OCI-LY1 (cell line): Measurements from ENCODE around the gene DNAJC24.

ENCODE experiments used
- H2AFZ ChIP-seq: fragments of 200-600 bp; sonication (generic), shearing (Covaris generic); 2 replicates; pipeline ENCODE4 v1.6.0; 2014; ENCODE audit warnings: antibody characterized with exemption, mild to moderate bottlenecking, low read length
- H3F3A ChIP-seq: fragments of 200-600 bp; sonication (generic), shearing (Covaris generic); 2 replicates; pipeline ENCODE4 v1.6.0; 2014; ENCODE audit warnings: mild to moderate bottlenecking, antibody characterized with exemption, low read length, moderate library complexity; ENCODE audit not compliant: insufficient read depth
- H3K27ac ChIP-seq: fragments of 200-600 bp; sonication (generic); 2 replicates; pipeline ENCODE4 v1.5.1; 2014; ENCODE audit warnings: low read length, mixed run types, mild to moderate bottlenecking, low read depth; ENCODE audit not compliant: poor library complexity, severe bottlenecking
- H3K27me3 ChIP-seq: fragments of 200-600 bp; sonication (generic); 2 replicates; pipeline ENCODE4 v1.6.0; 2014; ENCODE audit warnings: antibody characterized with exemption, mild to moderate bottlenecking, low read length, moderate library complexity; ENCODE audit not compliant: insufficient read depth
- H3K36me3 ChIP-seq: fragments of 200-600 bp; sonication (generic); 2 replicates; pipeline ENCODE4 v1.6.1; 2014; ENCODE audit warnings: mild to moderate bottlenecking, antibody characterized with exemption, low read length, moderate library complexity, mixed read lengths; ENCODE audit not compliant: insufficient read depth
- H3K4me1 ChIP-seq: fragments of 200-600 bp; sonication (generic); 2 replicates; pipeline ENCODE4 v1.5.1; 2014; ENCODE audit warnings: mild to moderate bottlenecking, low read length, moderate library complexity; ENCODE audit not compliant: insufficient read depth, severe bottlenecking
- H3K4me2 ChIP-seq: fragments of 200-600 bp; sonication (generic), shearing (Covaris generic); 2 replicates; pipeline ENCODE4 v1.6.1; 2014; ENCODE audit warnings: low read length
- H3K4me3 ChIP-seq: fragments of 200-600 bp; sonication (generic); 2 replicates; pipeline ENCODE4 v1.5.1; 2014; ENCODE audit warnings: low read length, low read depth, mild to moderate bottlenecking, mixed read lengths; ENCODE audit not compliant: poor library complexity, severe bottlenecking
- H3K79me2 ChIP-seq: fragments of 200-600 bp; shearing (Covaris generic); 2 replicates; pipeline ENCODE4 v1.6.1; 2016; ENCODE audit warnings: mixed run types, low read length, mixed read lengths; ENCODE audit not compliant: insufficient read depth
- H3K9ac ChIP-seq: fragments of 200-600 bp; sonication (generic), shearing (Covaris generic); 2 replicates; pipeline ENCODE4 v1.6.1; 2014; ENCODE audit warnings: mild to moderate bottlenecking, low read length, mixed read lengths
- H3K9me2 ChIP-seq: fragments of 200-600 bp; sonication (generic), shearing (Covaris generic); 2 replicates; pipeline ENCODE4 v1.6.1; 2014; ENCODE audit warnings: low read depth, mild to moderate bottlenecking, low read length, mixed read lengths
- H3K9me3 ChIP-seq: fragments of 200-600 bp; shearing (Covaris generic); 2 replicates; pipeline ENCODE4 v1.6.1; 2014; ENCODE audit warnings: low read length, mixed read lengths
- H4K20me1 ChIP-seq: fragments of 200-600 bp; sonication (generic), shearing (Covaris generic); 2 replicates; pipeline ENCODE4 v1.6.0; 2016; ENCODE audit warnings: mild to moderate bottlenecking, low read length; ENCODE audit not compliant: insufficient read depth
- EZH2 ChIP-seq: fragments of 200-600 bp; sonication (generic), shearing (Covaris generic); IDR thresholded peaks from 2 replicates; pipeline ENCODE4 v1.8.0; 2017; ENCODE audit warnings: borderline replicate concordance, mixed run types, mild to moderate bottlenecking, antibody characterized with exemption, low read length, moderate library complexity, mixed read lengths
- TF ChIP-seq, protein P1 (sequence below): fragments of 200-600 bp; sonication (generic), shearing (Covaris generic); IDR thresholded peaks from 2 replicates; pipeline ENCODE4 v1.5.1; 2017; ENCODE audit warnings: mild to moderate bottlenecking, antibody characterized with exemption, low read length, moderate library complexity, mixed read lengths

Gene DNAJC24

GRCh38 chr11:31422703-31423102 is 53.0 kb downstream of the DNAJC24 start:
- Histone ChIP-seq H2AFZ (no peak overlapping the region), H3K9ac (no peak overlapping the region), H3K27me3 (no peaks in the 10 kb centered on the region), H3K9me3 (no peaks in the 10 kb centered on the region), H3K4me2 (no peak overlapping the region), H3K9me2 (no peaks in the 10 kb centered on the region), H3K27ac (no peak overlapping the region), H3F3A (no peaks in the 10 kb centered on the region), H3K4me3 (no peak overlapping the region), H4K20me1 (no peaks in the 10 kb centered on the region), H3K79me2 (no peaks in the 10 kb centered on the region), H3K4me1 (no peaks in the 10 kb centered on the region), H3K36me3 (no peaks in the 10 kb centered on the region)
- no peak for TF ChIP-seq EZH2
- TF ChIP-seq, protein P1, sequence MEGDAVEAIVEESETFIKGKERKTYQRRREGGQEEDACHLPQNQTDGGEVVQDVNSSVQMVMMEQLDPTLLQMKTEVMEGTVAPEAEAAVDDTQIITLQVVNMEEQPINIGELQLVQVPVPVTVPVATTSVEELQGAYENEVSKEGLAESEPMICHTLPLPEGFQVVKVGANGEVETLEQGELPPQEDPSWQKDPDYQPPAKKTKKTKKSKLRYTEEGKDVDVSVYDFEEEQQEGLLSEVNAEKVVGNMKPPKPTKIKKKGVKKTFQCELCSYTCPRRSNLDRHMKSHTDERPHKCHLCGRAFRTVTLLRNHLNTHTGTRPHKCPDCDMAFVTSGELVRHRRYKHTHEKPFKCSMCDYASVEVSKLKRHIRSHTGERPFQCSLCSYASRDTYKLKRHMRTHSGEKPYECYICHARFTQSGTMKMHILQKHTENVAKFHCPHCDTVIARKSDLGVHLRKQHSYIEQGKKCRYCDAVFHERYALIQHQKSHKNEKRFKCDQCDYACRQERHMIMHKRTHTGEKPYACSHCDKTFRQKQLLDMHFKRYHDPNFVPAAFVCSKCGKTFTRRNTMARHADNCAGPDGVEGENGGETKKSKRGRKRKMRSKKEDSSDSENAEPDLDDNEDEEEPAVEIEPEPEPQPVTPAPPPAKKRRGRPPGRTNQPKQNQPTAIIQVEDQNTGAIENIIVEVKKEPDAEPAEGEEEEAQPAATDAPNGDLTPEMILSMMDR = no peak

DNA sequence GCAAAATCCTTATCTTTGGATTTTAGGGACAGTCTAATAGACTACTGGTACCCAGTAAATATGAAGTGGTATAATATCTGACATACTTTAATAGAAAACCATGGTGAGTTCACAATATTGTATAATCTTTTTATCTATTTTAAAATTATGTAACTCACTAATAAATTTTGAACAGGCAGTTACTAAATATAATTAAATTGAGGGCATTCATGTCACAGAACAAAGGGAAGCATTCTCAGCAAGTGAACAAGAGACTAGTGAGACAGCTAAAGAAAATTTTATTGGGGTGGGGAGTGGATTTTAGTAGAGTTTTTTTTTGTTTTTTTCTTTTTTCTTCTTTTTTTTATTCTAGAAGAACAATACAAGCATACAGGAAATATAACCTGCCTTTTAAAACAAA is 55.0 kb downstream of the DNAJC24 start:
- no peaks in the 10 kb centered on the region for H3K27me3 ChIP-seq
- no peak for TF ChIP-seq EZH2
- TF ChIP-seq, protein P1 = no peak

DNA sequence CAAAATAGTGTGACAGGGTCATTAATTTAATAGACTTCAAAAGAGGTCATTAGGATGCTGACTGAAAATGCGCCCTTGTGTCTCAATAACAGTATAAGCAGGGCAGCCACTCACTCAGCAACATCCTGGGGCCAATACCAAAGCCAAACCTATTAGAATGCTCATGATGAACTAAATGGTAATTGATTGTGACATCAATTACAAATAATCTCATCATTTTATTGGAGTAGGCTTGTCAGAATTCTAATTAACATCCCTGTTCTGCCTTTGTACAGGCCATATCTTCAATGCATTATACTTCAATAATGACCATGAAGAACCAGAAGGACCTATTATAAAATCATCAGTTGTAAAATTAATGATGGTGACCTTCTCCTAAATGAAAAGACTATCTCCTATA is 64.2 kb downstream of the DNAJC24 start:
- TF ChIP-seq, protein P1 = no peak
- TF ChIP-seq EZH2 = no peak
- no peaks in the 10 kb centered on the region for H3K4me1 ChIP-seq
- H3K4me2 ChIP-seq = no peak overlapping the region
- H2AFZ ChIP-seq = no peak overlapping the region
- H3K27me3 ChIP-seq = no peaks in the 10 kb centered on the region
- no peaks in the 10 kb centered on the region for H3K79me2 ChIP-seq
- no peaks in the 10 kb centered on the region for H3K9me3 ChIP-seq
- H4K20me1 ChIP-seq = no peaks in the 10 kb centered on the region
- no peaks in the 10 kb centered on the region for H3K9me2 ChIP-seq
- no peaks in the 10 kb centered on the region for H3F3A ChIP-seq
- no peak overlapping the region for H3K27ac ChIP-seq
- H3K4me3 ChIP-seq = no peak overlapping the region
- peaks cover 12% of the 10 kb centered on the region for H3K36me3 ChIP-seq
- no peak overlapping the region for H3K9ac ChIP-seq

More for the DNA sequence above, 55.0 kb downstream of the DNAJC24 start:
- no peaks in the 10 kb centered on the region for H4K20me1 ChIP-seq
- H3F3A ChIP-seq = no peaks in the 10 kb centered on the region
- no peak overlapping the region for H3K4me3 ChIP-seq
- no peaks in the 10 kb centered on the region for H3K79me2 ChIP-seq
- no peak overlapping the region for H3K27ac ChIP-seq
- no peaks in the 10 kb centered on the region for H3K9me2 ChIP-seq
- H2AFZ ChIP-seq = no peak overlapping the region
- no peak overlapping the region for H3K4me2 ChIP-seq
- no peak overlapping the region for H3K9ac ChIP-seq
- H3K36me3 ChIP-seq = no peaks in the 10 kb centered on the region; the same call in 1 of the 2 replicates
- H3K9me3 ChIP-seq = no peaks in the 10 kb centered on the region
- H3K4me1 ChIP-seq = no peaks in the 10 kb centered on the region
